HCT116 (cell line): ENCODE measurements around the gene SOS1. TPM values are rescaled to one million over a fixed set of nuclear protein-coding genes. Genes with fewer than 3 reads are reported as not detected.

Source experiments
- ATAC-seq: fragments of 200-7000 bp; cut with Tn5 transposase; 2 replicates; pipeline ENCODE4 v1.9.1; 2020; ENCODE audit warnings: mild to moderate bottlenecking, moderate library complexity
- BruUV-seq: library from RNA; stranded (reverse); fragments of 400-500 nt; replicated peaks from 2 replicates; lab custom pipeline; 2021; lab: Mats Ljungman, UMichigan
- CTCF ChIA-PET: fragments of 300-600 bp; sonication (Branson Sonifier 250); formaldehyde crosslinking; loops from one replicate; lab custom pipeline; 2021; ENCODE audit warnings: antibody characterized with exemption; lab: Charles Lee
- POLR2A ChIA-PET: fragments of 300-600, 350-600 bp; sonication (Branson Sonifier 250); formaldehyde crosslinking; loops from one replicate; lab custom pipeline; 2021; ENCODE audit warnings: antibody characterized with exemption; lab: Charles Lee
- RAD21 ChIA-PET, 2 experiments: fragments of 300-600 bp; sonication (Branson Sonifier 250); formaldehyde crosslinking; loops; one replicate each; lab custom pipeline; 2023; ENCODE audit warnings: low total read pairs in 2 of 2; ENCODE audit not compliant: uncharacterized antibody in 2 of 2, unreplicated experiment in 2 of 2, low non-redundant PET in 1 of 2; lab: Charles Lee
- DNase-seq: peaks from one replicate; pipeline ENCODE4 v3.0.0-alpha.2; 2010; ENCODE audit warnings: low read depth, low spot score
- H2AFZ ChIP-seq: fragments of 200-600 bp; shearing (Covaris generic), sonication (generic); 2 replicates; pipeline ENCODE4 v1.6.1; 2017; ENCODE audit warnings: low read depth, mixed run types, mixed read lengths, antibody characterized with exemption, low read length; ENCODE audit not compliant: poor library complexity, severe bottlenecking
- H3K27ac ChIP-seq: 2 replicates; pipeline ENCODE4 v1.5.1; 2012; ENCODE audit warnings: low read depth, low read length
- H3K27me3 ChIP-seq: fragments of 200-600 bp; sonication (generic); 2 replicates; pipeline ENCODE4 v1.6.1; 2016; ENCODE audit warnings: mixed run types, low read length, mixed read lengths; ENCODE audit not compliant: insufficient read depth
- H3K36me3 ChIP-seq, 2 experiments: fragments of 200-500 bp in 1 of 2; fragments of 200-600 bp in 1 of 2; sonication (Bioruptor generic) in 1 of 2; sonication (generic) in 1 of 2; 2 replicates each; pipeline versions ENCODE4 v1.5.1 to v1.6.1; 2014 to 2016; ENCODE audit warnings: low read length in 2 of 2, inconsistent platforms in 1 of 2, mixed read lengths in 1 of 2, mixed run types in 1 of 2; ENCODE audit not compliant: insufficient read depth in 2 of 2, control insufficient read depth in 1 of 2
- H3K4me1 ChIP-seq, 2 experiments: fragments of 200-600 bp in 1 of 2; sonication (generic) in 1 of 2; 2 replicates each; pipeline versions ENCODE4 v1.5.1 to v1.6.1; 2012 to 2017; ENCODE audit warnings: low read length in 2 of 2, inconsistent platforms in 1 of 2, mild to moderate bottlenecking in 1 of 2, mixed read lengths in 1 of 2, mixed run types in 1 of 2, moderate library complexity in 1 of 2; ENCODE audit not compliant: insufficient read depth in 2 of 2, control insufficient read depth in 1 of 2
- H3K4me2 ChIP-seq: fragments of 200-600 bp; sonication (generic); 2 replicates; pipeline ENCODE4 v1.6.1; 2017; ENCODE audit warnings: mixed run types, low read length, mixed read lengths
- H3K4me3 ChIP-seq, 2 experiments: fragments of 200-600 bp in 1 of 2; sonication (generic) in 1 of 2; replicated peaks in 1 of 2; 2 replicates each; pipeline ENCODE4 v1.5.1; 2011 to 2016; ENCODE audit warnings: low read length in 2 of 2, control low read depth in 1 of 2, low read depth in 1 of 2, mild to moderate bottlenecking in 1 of 2, mixed read lengths in 1 of 2, mixed run types in 1 of 2
- H3K79me2 ChIP-seq: fragments of 200-600 bp; sonication (generic); 2 replicates; pipeline ENCODE4 v1.6.1; 2017; ENCODE audit warnings: mild to moderate bottlenecking, mixed run types, low read length, moderate library complexity, mixed read lengths; ENCODE audit not compliant: insufficient read depth
- H3K9ac ChIP-seq: fragments of 200-600 bp; sonication (generic); 2 replicates; pipeline ENCODE4 v1.6.1; 2016; ENCODE audit warnings: low read length, mixed read lengths
- H3K9me2 ChIP-seq: fragments of 200-600 bp; sonication (generic), shearing (Covaris generic); 2 replicates; pipeline ENCODE4 v1.6.1; 2017; ENCODE audit warnings: mixed run types, mild to moderate bottlenecking, moderate library complexity; ENCODE audit not compliant: insufficient read depth
- H3K9me3 ChIP-seq, 2 experiments: fragments of 200-500 bp in 1 of 2; fragments of 200-600 bp in 1 of 2; sonication (Bioruptor generic) in 1 of 2; sonication (generic) in 1 of 2; 2 replicates each; pipeline ENCODE4 v1.6.1; 2014 to 2017; ENCODE audit warnings: low read length in 2 of 2, mixed read lengths in 2 of 2, inconsistent platforms in 1 of 2, low read depth in 1 of 2, mild to moderate bottlenecking in 1 of 2, mixed run types in 1 of 2, moderate library complexity in 1 of 2; ENCODE audit not compliant: control insufficient read depth in 1 of 2, insufficient read depth in 1 of 2
- H4K20me1 ChIP-seq: fragments of 200-600 bp; sonication (generic), shearing (Covaris generic); 2 replicates; pipeline ENCODE4 v1.6.1; 2017; ENCODE audit warnings: mixed run types, mild to moderate bottlenecking, moderate library complexity; ENCODE audit not compliant: insufficient read depth
- CBX3 ChIP-seq: IDR thresholded peaks from 2 replicates; pipeline ENCODE4 v1.6.1; 2012; ENCODE audit warnings: low read depth
- EGR1 ChIP-seq: IDR thresholded peaks from 2 replicates; pipeline ENCODE4 v1.6.1; 2012; ENCODE audit warnings: low read depth
- ELF1 ChIP-seq: IDR thresholded peaks from 2 replicates; pipeline ENCODE4 v1.6.1; 2012; ENCODE audit warnings: low read depth, borderline replicate concordance
- EZH2phosphoT487 ChIP-seq: fragments of 200-600 bp; IDR thresholded peaks from 2 replicates; pipeline ENCODE4 v1.6.1; 2018; ENCODE audit warnings: antibody characterized with exemption, borderline replicate concordance
- FOSL1 ChIP-seq: IDR thresholded peaks from 2 replicates; pipeline ENCODE4 v1.6.1; 2012; ENCODE audit warnings: low read depth
- JUND ChIP-seq: IDR thresholded peaks from 2 replicates; pipeline ENCODE4 v1.6.1; 2012
- RAD21 ChIP-seq: IDR thresholded peaks from 2 replicates; pipeline ENCODE4 v1.6.1; 2012; ENCODE audit warnings: low read depth, mild to moderate bottlenecking
- SIN3A ChIP-seq: IDR thresholded peaks from 2 replicates; pipeline ENCODE4 v1.6.1; 2012; ENCODE audit warnings: low read depth
- ZNF274 ChIP-seq: fragments of 200-500 bp; sonication (Bioruptor generic); IDR thresholded peaks from 2 replicates; pipeline ENCODE4 v1.6.1; 2014; ENCODE audit warnings: mild to moderate bottlenecking, low read depth, low read length, inconsistent platforms
- intact Hi-C: fragments of 100-400 bp; cut with micrococcal nuclease; formaldehyde crosslinking; loops from 2 replicates; pipeline ENCODE4 v1.10.0; 2022
- total RNA-seq: library from RNA; stranded (reverse); gene quantifications from one replicate; pipeline ENCODE4 v1.2.1, GENCODE V29; 2021; ENCODE audit not compliant: unreplicated experiment
- TF ChIP-seq, protein P1 (sequence below): IDR thresholded peaks from 2 replicates; pipeline ENCODE4 v1.6.1; 2012; ENCODE audit warnings: low read depth
- TF ChIP-seq, protein P2 (sequence below): IDR thresholded peaks from 2 replicates; pipeline ENCODE4 v1.6.1; 2012
- TF ChIP-seq, protein P3 (sequence below), 3 experiments: fragments of 200-600 bp in 1 of 3; sonication (generic) in 1 of 3; IDR thresholded peaks in 2 of 3; conservative IDR thresholded peaks in 1 of 3; 2 replicates each; pipeline ENCODE4 v1.5.1; 2012 to 2017; ENCODE audit warnings: low read depth in 2 of 3, low read length in 2 of 3, antibody characterized with exemption in 1 of 3, borderline replicate concordance in 1 of 3, control low read depth in 1 of 3, mild to moderate bottlenecking in 1 of 3, mixed read lengths in 1 of 3, mixed run types in 1 of 3, moderate library complexity in 1 of 3; ENCODE audit not compliant: insufficient read depth in 1 of 3
- TF ChIP-seq, protein P4 (sequence below): IDR thresholded peaks from 2 replicates; pipeline ENCODE4 v1.6.1; 2012

SOS1 gene
- total RNA-seq, 1 experiment from 2014 or later, result 19.4 TPM

DNA sequence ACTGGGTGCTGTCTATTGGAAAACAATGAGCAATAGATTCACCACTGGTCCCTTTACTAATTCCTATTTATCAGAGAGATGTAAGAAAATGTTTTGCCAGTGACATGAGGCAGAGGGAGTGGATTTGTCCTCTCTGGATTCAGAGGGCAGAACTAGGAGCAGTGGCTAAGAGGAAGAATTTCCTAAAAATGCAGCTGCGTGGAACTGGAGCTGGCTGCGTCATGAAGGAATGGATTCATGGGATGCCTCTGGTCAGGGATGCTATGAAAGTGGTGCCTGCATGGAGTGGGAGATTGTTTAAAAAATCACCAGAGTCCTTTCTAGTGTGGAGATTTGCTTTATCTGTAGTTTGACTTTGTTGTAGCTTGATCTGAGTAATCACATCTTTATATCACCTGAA lies 152.8 kb downstream of the SOS1 start:
- BruUV-seq, result no TSS peak
- POLR2A ChIA-PET, result no interaction called here
- CTCF ChIA-PET, result interaction anchor here (0.9 kb wide), 1 partner anchor 20 kb away, joined by 3 read pairs; no protein-coding TSS in a partner anchor
- H3K4me3 ChIP-seq, result no peak overlapping the region
- ATAC-seq (no peak), DNase-seq (no peak)
- no peaks in the 10 kb centered on the region for H3K27me3 ChIP-seq
- no peaks in the 10 kb centered on the region for H3K9me3 ChIP-seq
- H3K4me2 ChIP-seq, result no peak overlapping the region
- H3K4me1 ChIP-seq, result no peaks in the 10 kb centered on the region
- TF ChIP-seq RAD21 (no peak), FOSL1 (no peak), ZNF274 (no peak), SIN3A (no peak), JUND (no peak), ELF1 (no peak), CBX3 (no peak), EZH2phosphoT487 (no peak), EGR1 (no peak)
- TF ChIP-seq, protein P1, sequence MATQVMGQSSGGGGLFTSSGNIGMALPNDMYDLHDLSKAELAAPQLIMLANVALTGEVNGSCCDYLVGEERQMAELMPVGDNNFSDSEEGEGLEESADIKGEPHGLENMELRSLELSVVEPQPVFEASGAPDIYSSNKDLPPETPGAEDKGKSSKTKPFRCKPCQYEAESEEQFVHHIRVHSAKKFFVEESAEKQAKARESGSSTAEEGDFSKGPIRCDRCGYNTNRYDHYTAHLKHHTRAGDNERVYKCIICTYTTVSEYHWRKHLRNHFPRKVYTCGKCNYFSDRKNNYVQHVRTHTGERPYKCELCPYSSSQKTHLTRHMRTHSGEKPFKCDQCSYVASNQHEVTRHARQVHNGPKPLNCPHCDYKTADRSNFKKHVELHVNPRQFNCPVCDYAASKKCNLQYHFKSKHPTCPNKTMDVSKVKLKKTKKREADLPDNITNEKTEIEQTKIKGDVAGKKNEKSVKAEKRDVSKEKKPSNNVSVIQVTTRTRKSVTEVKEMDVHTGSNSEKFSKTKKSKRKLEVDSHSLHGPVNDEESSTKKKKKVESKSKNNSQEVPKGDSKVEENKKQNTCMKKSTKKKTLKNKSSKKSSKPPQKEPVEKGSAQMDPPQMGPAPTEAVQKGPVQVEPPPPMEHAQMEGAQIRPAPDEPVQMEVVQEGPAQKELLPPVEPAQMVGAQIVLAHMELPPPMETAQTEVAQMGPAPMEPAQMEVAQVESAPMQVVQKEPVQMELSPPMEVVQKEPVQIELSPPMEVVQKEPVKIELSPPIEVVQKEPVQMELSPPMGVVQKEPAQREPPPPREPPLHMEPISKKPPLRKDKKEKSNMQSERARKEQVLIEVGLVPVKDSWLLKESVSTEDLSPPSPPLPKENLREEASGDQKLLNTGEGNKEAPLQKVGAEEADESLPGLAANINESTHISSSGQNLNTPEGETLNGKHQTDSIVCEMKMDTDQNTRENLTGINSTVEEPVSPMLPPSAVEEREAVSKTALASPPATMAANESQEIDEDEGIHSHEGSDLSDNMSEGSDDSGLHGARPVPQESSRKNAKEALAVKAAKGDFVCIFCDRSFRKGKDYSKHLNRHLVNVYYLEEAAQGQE, result no peak
- TF ChIP-seq, protein P2, sequence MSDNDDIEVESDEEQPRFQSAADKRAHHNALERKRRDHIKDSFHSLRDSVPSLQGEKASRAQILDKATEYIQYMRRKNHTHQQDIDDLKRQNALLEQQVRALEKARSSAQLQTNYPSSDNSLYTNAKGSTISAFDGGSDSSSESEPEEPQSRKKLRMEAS, result no peak
- TF ChIP-seq, protein P3, sequence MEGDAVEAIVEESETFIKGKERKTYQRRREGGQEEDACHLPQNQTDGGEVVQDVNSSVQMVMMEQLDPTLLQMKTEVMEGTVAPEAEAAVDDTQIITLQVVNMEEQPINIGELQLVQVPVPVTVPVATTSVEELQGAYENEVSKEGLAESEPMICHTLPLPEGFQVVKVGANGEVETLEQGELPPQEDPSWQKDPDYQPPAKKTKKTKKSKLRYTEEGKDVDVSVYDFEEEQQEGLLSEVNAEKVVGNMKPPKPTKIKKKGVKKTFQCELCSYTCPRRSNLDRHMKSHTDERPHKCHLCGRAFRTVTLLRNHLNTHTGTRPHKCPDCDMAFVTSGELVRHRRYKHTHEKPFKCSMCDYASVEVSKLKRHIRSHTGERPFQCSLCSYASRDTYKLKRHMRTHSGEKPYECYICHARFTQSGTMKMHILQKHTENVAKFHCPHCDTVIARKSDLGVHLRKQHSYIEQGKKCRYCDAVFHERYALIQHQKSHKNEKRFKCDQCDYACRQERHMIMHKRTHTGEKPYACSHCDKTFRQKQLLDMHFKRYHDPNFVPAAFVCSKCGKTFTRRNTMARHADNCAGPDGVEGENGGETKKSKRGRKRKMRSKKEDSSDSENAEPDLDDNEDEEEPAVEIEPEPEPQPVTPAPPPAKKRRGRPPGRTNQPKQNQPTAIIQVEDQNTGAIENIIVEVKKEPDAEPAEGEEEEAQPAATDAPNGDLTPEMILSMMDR (IDR thresholded peaks at IDR 0.05 in 2 of 3, conservative IDR thresholded peaks at IDR 0.05 in 1 of 3; ENCODE audit: borderline replicate concordance in 1 of 3, insufficient read depth in 1 of 3, low read depth in 2 of 3, low read length in 2 of 3), result no peak
- TF ChIP-seq, protein P4, sequence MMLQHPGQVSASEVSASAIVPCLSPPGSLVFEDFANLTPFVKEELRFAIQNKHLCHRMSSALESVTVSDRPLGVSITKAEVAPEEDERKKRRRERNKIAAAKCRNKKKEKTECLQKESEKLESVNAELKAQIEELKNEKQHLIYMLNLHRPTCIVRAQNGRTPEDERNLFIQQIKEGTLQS, result no peak
- H2AFZ ChIP-seq, result no peak overlapping the region
- intact Hi-C loops, result no loop called here
- H3K9ac ChIP-seq, result no peak overlapping the region
- no peaks in the 10 kb centered on the region for H3K79me2 ChIP-seq
- RAD21 ChIA-PET, result no interaction called here
- no peaks in the 10 kb centered on the region for H3K36me3 ChIP-seq
- no peak overlapping the region for H3K27ac ChIP-seq
- no peaks in the 10 kb centered on the region for H3K9me2 ChIP-seq
- no peaks in the 10 kb centered on the region for H4K20me1 ChIP-seq
